Astrocyte (in vitro differentiated cells and primary cell): Measurements from ENCODE around the gene PTRHD1. TPM values are rescaled to one million over a fixed set of nuclear protein-coding genes. Genes with fewer than 3 reads are reported as not detected.

Experiments
- DNase-seq: peaks from one replicate; pipeline ENCODE4 v3.0.0-alpha.2; 2010; ENCODE audit warnings: low read depth
- FAIRE-seq: peaks from 2 replicates; lab custom pipeline; 2011; peaks lifted over from hg19 to GRCh38; lab: Jason Lieb, UNC
- H2AFZ ChIP-seq: 2 replicates; pipeline ENCODE4 v1.6.0; 2012; ENCODE audit warnings: low read depth, low read length, inconsistent platforms
- H3K27ac ChIP-seq: 2 replicates; pipeline ENCODE4 v1.5.1; 2011; ENCODE audit warnings: low read depth, low read length, inconsistent platforms
- H3K27me3 ChIP-seq: 2 replicates; pipeline ENCODE4 v1.6.0; 2011; ENCODE audit warnings: low read length, inconsistent platforms; ENCODE audit not compliant: insufficient read depth
- H3K36me3 ChIP-seq: 2 replicates; pipeline ENCODE4 v1.5.1; 2011; ENCODE audit warnings: low read length, inconsistent platforms; ENCODE audit not compliant: insufficient read depth
- H3K4me1 ChIP-seq: 2 replicates; pipeline ENCODE4 v1.5.1; 2011; ENCODE audit warnings: low read length, inconsistent platforms; ENCODE audit not compliant: insufficient read depth
- H3K4me2 ChIP-seq: 2 replicates; pipeline ENCODE4 v1.6.0; 2012; ENCODE audit warnings: low read length, inconsistent platforms
- H3K4me3 ChIP-seq: 2 replicates; pipeline ENCODE4 v1.5.1; 2011; ENCODE audit warnings: low read depth, mild to moderate bottlenecking, low read length, inconsistent platforms; ENCODE audit not compliant: insufficient read depth
- H3K79me2 ChIP-seq: 2 replicates; pipeline ENCODE4 v1.6.0; 2012; ENCODE audit warnings: mild to moderate bottlenecking, low read length, inconsistent platforms; ENCODE audit not compliant: insufficient read depth
- H3K9ac ChIP-seq: 2 replicates; pipeline ENCODE4 v1.6.0; 2012; ENCODE audit warnings: mild to moderate bottlenecking, low read length, inconsistent platforms
- H3K9me3 ChIP-seq: 2 replicates; pipeline ENCODE4 v1.5.1; 2012; ENCODE audit warnings: low read depth, mild to moderate bottlenecking, low read length, inconsistent platforms; ENCODE audit not compliant: insufficient read depth
- H4K20me1 ChIP-seq: 2 replicates; pipeline ENCODE4 v1.6.0; 2012; ENCODE audit warnings: low read length, inconsistent platforms; ENCODE audit not compliant: insufficient read depth
- H3K27ac Mint-ChIP-seq: one replicate; pipeline ENCODE4 v1.8.0; 2021; ENCODE audit warnings: mild to moderate bottlenecking, mixed read lengths; ENCODE audit not compliant: unreplicated experiment
- H3K27me3 Mint-ChIP-seq: one replicate; pipeline ENCODE4 v1.8.0; 2021; ENCODE audit warnings: low read depth, mixed read lengths; ENCODE audit not compliant: unreplicated experiment
- H3K36me3 Mint-ChIP-seq: one replicate; pipeline ENCODE4 v1.8.0; 2021; ENCODE audit warnings: low read depth, mixed read lengths; ENCODE audit not compliant: unreplicated experiment
- H3K4me1 Mint-ChIP-seq: one replicate; pipeline ENCODE4 v1.8.0; 2021; ENCODE audit warnings: low read depth, mixed read lengths; ENCODE audit not compliant: unreplicated experiment
- H3K4me3 Mint-ChIP-seq: one replicate; pipeline ENCODE4 v1.8.0; 2021; ENCODE audit warnings: mild to moderate bottlenecking, moderate library complexity, mixed read lengths; ENCODE audit not compliant: unreplicated experiment
- H3K9me3 Mint-ChIP-seq: one replicate; pipeline ENCODE4 v1.8.0; 2021; ENCODE audit warnings: mild to moderate bottlenecking, mixed read lengths; ENCODE audit not compliant: unreplicated experiment
- CTCF ChIP-seq: IDR thresholded peaks from 2 replicates; pipeline ENCODE4 v1.5.1; 2011; ENCODE audit warnings: low read depth, mild to moderate bottlenecking, inconsistent platforms, low read length, moderate library complexity; ENCODE audit not compliant: insufficient read depth
- EZH2 ChIP-seq: IDR thresholded peaks from 2 replicates; pipeline ENCODE4 v1.6.1; 2012; ENCODE audit warnings: mild to moderate bottlenecking, low read length, inconsistent platforms; ENCODE audit not compliant: insufficient read depth
- total RNA-seq: library from RNA; stranded (reverse); gene quantifications from 2 replicates; pipeline ENCODE4 v1.2.1, GENCODE V29; 2021

The PTRHD1 gene
- total RNA-seq, 1 donor from 2014 or later, result 28.7 TPM

- H3K9me3 Mint-ChIP-seq, result no peaks in the 10 kb centered on the region
- no peaks in the 10 kb centered on the region for H3K27me3 Mint-ChIP-seq
- Histone ChIP-seq H3K27ac (no peak overlapping the region), H3K9ac (no peak overlapping the region), H3K4me1 (no peaks in the 10 kb centered on the region), H3K9me3 (no peaks in the 10 kb centered on the region), H3K36me3 (peaks cover 2% of the 10 kb centered on the region), H3K27me3 (no peaks in the 10 kb centered on the region), H3K4me3 (no peak overlapping the region), H4K20me1 (no peaks in the 10 kb centered on the region), H3K4me2 (no peak overlapping the region), H3K79me2 (no peaks in the 10 kb centered on the region), H2AFZ (no peak overlapping the region)
- no peak for FAIRE-seq
- peaks cover 3% of the 10 kb centered on the region for H3K36me3 Mint-ChIP-seq
- no peak for TF ChIP-seq EZH2
- TF ChIP-seq CTCF, result no peak
- no peak for DNase-seq
- H3K27ac Mint-ChIP-seq, result no peak overlapping the region
- no peak overlapping the region for H3K4me3 Mint-ChIP-seq
- H3K4me1 Mint-ChIP-seq, result no peaks in the 10 kb centered on the region
Observed at GRCh38 chr2:24754985-24755705, 38.0 kb downstream of the PTRHD1 start.

- FAIRE-seq, result no peak
- H3K27ac ChIP-seq, result no peak overlapping the region
- no peak overlapping the region for H3K4me3 ChIP-seq
- no peaks in the 10 kb centered on the region for H4K20me1 ChIP-seq
- no peak for DNase-seq
- no peaks in the 10 kb centered on the region for H3K9me3 ChIP-seq
- H2AFZ ChIP-seq, result no peak overlapping the region
- no peaks in the 10 kb centered on the region for H3K9me3 Mint-ChIP-seq
- no peak overlapping the region for H3K4me3 Mint-ChIP-seq
- H3K4me1 ChIP-seq, result no peaks in the 10 kb centered on the region
- TF ChIP-seq EZH2 (no peak), CTCF (no peak)
- no peak overlapping the region for H3K9ac ChIP-seq
- no peaks in the 10 kb centered on the region for H3K27me3 Mint-ChIP-seq
- no peak overlapping the region for H3K4me2 ChIP-seq
- peaks cover 3% of the 10 kb centered on the region for H3K36me3 Mint-ChIP-seq
- H3K27ac Mint-ChIP-seq, result no peak overlapping the region
- no peaks in the 10 kb centered on the region for H3K36me3 ChIP-seq
- H3K4me1 Mint-ChIP-seq, result no peaks in the 10 kb centered on the region
- H3K79me2 ChIP-seq, result no peaks in the 10 kb centered on the region
- H3K27me3 ChIP-seq, result no peaks in the 10 kb centered on the region
Observed at GRCh38 chr2:24749069-24749691, 44.0 kb downstream of the PTRHD1 start.

- no peak overlapping the region for H3K4me3 Mint-ChIP-seq
- H3K9me3 Mint-ChIP-seq, result no peaks in the 10 kb centered on the region
- no peaks in the 10 kb centered on the region for H3K9me3 ChIP-seq
- peaks cover 3% of the 10 kb centered on the region for H3K36me3 Mint-ChIP-seq
- H4K20me1 ChIP-seq, result no peaks in the 10 kb centered on the region
- H3K79me2 ChIP-seq, result no peaks in the 10 kb centered on the region
- H3K4me2 ChIP-seq, result no peak overlapping the region
- H3K36me3 ChIP-seq, result no peaks in the 10 kb centered on the region
- DNase-seq (no peak), FAIRE-seq (no peak)
- TF ChIP-seq CTCF (no peak), EZH2 (no peak)
- no peak overlapping the region for H3K27ac Mint-ChIP-seq
- no peaks in the 10 kb centered on the region for H3K27me3 ChIP-seq
- H2AFZ ChIP-seq, result no peak overlapping the region
- no peak overlapping the region for H3K4me3 ChIP-seq
- no peak overlapping the region for H3K27ac ChIP-seq
- no peak overlapping the region for H3K9ac ChIP-seq
- H3K4me1 ChIP-seq, result no peaks in the 10 kb centered on the region
- no peaks in the 10 kb centered on the region for H3K27me3 Mint-ChIP-seq
- no peaks in the 10 kb centered on the region for H3K4me1 Mint-ChIP-seq
Observed at GRCh38 chr2:24747299-24747698, 45.9 kb downstream of the PTRHD1 start.
